Activated T-helper 1 cell treated with anti-CD3 and anti-CD28 coated beads, Interleukin-12 subunit alpha, Interleukin-12 subunit beta, Interleukin-2, Interleukin-4 antibody, amounts not matched to agents 30 ng/mL and 10 ng/mL and 1 ng/mL, durations not matched to agents 14 hours and 24 hours and 36 hours (primary cell): ENCODE data around the gene BTRC. TPM values are rescaled to one million over a fixed set of nuclear protein-coding genes. Genes with fewer than 3 reads are reported as not detected.
"Not testable (repeated sequence)": the region's sequence is repeated elsewhere in the genome, so short reads cannot be mapped to it uniquely, and the experiment has no call there.

Experiments
- DNase-seq: peaks from one replicate; pipeline ENCODE4 v3.0.0; 2021; ENCODE audit warnings: low spot score
- H3K27ac Mint-ChIP-seq: one replicate; pipeline ENCODE4 v1.8.0; 2021; ENCODE audit warnings: mild to moderate bottlenecking, mixed read lengths
- H3K27me3 Mint-ChIP-seq: one replicate; pipeline ENCODE4 v1.8.0; 2022; ENCODE audit warnings: mild to moderate bottlenecking, moderate library complexity, mixed read lengths; ENCODE audit not compliant: insufficient read depth
- H3K36me3 Mint-ChIP-seq: one replicate; pipeline ENCODE4 v1.8.0; 2021; ENCODE audit warnings: low read depth, mixed read lengths
- H3K4me1 Mint-ChIP-seq: one replicate; pipeline ENCODE4 v1.8.0; 2021; ENCODE audit warnings: low read depth, mixed read lengths
- H3K4me3 Mint-ChIP-seq: one replicate; pipeline ENCODE4 v1.8.0; 2021; ENCODE audit warnings: mild to moderate bottlenecking, moderate library complexity, mixed read lengths
- H3K9me3 Mint-ChIP-seq: one replicate; pipeline ENCODE4 v1.8.0; 2021; ENCODE audit warnings: mixed read lengths
- intact Hi-C: fragments of 100-400 bp; cut with micrococcal nuclease; formaldehyde crosslinking; loops from one replicate; pipeline ENCODE4 v1.15.1; 2024
- total RNA-seq: library from RNA; stranded (reverse); gene quantifications from 2 replicates; pipeline ENCODE4 v1.2.3, GENCODE V29; 2022

The BTRC gene
- total RNA-seq, result 19.7 and 22.2 TPM in 2 replicates

- DNase-seq, result peak; percentile 96
- intact Hi-C loops, result loop anchor here (1.0 to 10.0 kb wide), 15 partner anchors 13 to 1838 kb away; partner anchors contain the start of genes CNNM2, DPCD, FBXW4 and NPM3
- H3K27me3 Mint-ChIP-seq, result peaks cover 17% of the 10 kb centered on the region
- H3K4me3 Mint-ChIP-seq, result peak within 1 kb of the TSS; percentile 96
- peak within 1 kb of the TSS; percentile 98 for H3K27ac Mint-ChIP-seq
- H3K4me1 Mint-ChIP-seq, result peaks cover 32% of the 10 kb centered on the region
- peaks cover 6% of the 10 kb centered on the region for H3K36me3 Mint-ChIP-seq
- no peaks in the 10 kb centered on the region for H3K9me3 Mint-ChIP-seq
These were observed at the start of gene BTRC for GRCh38 chr10:101353692-101354327. TSS of gene BTRC (plus strand) at chr10:101354165. CDS start at chr10:101354181, 16 bp downstream.

DNA sequence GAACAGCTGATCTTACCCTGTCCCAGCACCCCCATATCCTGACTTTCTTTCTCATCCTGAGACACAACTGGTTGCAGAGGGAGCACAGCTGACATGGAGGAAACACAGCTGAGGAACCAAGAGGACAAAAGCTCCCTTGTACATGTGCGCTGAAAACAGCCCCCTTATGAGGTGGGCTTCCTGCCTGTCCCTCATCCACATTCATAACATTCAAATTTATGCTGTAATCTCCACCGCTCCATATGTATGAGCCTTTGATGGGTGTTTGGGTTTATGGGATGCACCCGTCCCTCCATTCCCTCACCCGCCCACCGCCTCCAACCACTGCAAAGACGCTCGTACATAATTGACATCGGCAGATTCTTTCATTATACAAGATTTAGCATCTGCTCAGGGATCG, 49.6 kb upstream of the BTRC start:
- Mint-ChIP-seq H3K4me1 (no peaks in the 10 kb centered on the region), H3K27ac (no peak overlapping the region), H3K27me3 (peaks cover 36% of the 10 kb centered on the region), H3K36me3 (no peaks in the 10 kb centered on the region), H3K4me3 (no peak overlapping the region), H3K9me3 (no peaks in the 10 kb centered on the region)
- intact Hi-C loops, result loop anchor here (5.0 kb wide), 1 partner anchor 263 kb away; no protein-coding TSS in a partner anchor
- no peak for DNase-seq

- no peak for DNase-seq
- peaks cover 39% of the 10 kb centered on the region for H3K27me3 Mint-ChIP-seq
These were observed 48.4 kb upstream of the BTRC start for GRCh38 chr10:101305320-101306241.

GRCh38 chr10:101308051-101308450, 45.9 kb upstream of the BTRC start:
- peaks cover 8% of the 10 kb centered on the region for H3K4me1 Mint-ChIP-seq
- no peak overlapping the region for H3K27ac Mint-ChIP-seq
- no peaks in the 10 kb centered on the region for H3K9me3 Mint-ChIP-seq
- H3K27me3 Mint-ChIP-seq, result peaks cover 47% of the 10 kb centered on the region
- no peak for DNase-seq
- H3K4me3 Mint-ChIP-seq, result no peak overlapping the region
- intact Hi-C loops, result no loop called here
- H3K36me3 Mint-ChIP-seq, result no peaks in the 10 kb centered on the region

More at GRCh38 chr10:101305320-101306241, 48.4 kb upstream of the BTRC start:
- intact Hi-C loops, result no loop called here
- Mint-ChIP-seq H3K4me1 (peaks cover 1% of the 10 kb centered on the region), H3K9me3 (no peaks in the 10 kb centered on the region), H3K4me3 (no peak overlapping the region), H3K36me3 (no peaks in the 10 kb centered on the region), H3K27ac (no peak overlapping the region)

GRCh38 chr10:101310529-101311184, 43.3 kb upstream of the BTRC start:
- H3K27me3 Mint-ChIP-seq, result peaks cover 41% of the 10 kb centered on the region
- H3K4me3 Mint-ChIP-seq, result no peak overlapping the region
- H3K36me3 Mint-ChIP-seq, result no peaks in the 10 kb centered on the region
- H3K9me3 Mint-ChIP-seq, result no peaks in the 10 kb centered on the region
- H3K27ac Mint-ChIP-seq, result no peak overlapping the region
- H3K4me1 Mint-ChIP-seq, result peaks cover 8% of the 10 kb centered on the region
- DNase-seq, result no peak
- intact Hi-C loops, result no loop called here

- DNase-seq, result no peak
- H3K4me1 Mint-ChIP-seq, result peaks cover 8% of the 10 kb centered on the region
- H3K27me3 Mint-ChIP-seq, result peaks cover 41% of the 10 kb centered on the region
- H3K27ac Mint-ChIP-seq, result no peak overlapping the region
- no peaks in the 10 kb centered on the region for H3K36me3 Mint-ChIP-seq
- H3K4me3 Mint-ChIP-seq, result no peak overlapping the region
- H3K9me3 Mint-ChIP-seq, result no peaks in the 10 kb centered on the region
- intact Hi-C loops, result no loop called here
These were observed 42.5 kb upstream of the BTRC start for GRCh38 chr10:101311185-101312066.

- no peak overlapping the region for H3K27ac Mint-ChIP-seq
- no peaks in the 10 kb centered on the region for H3K36me3 Mint-ChIP-seq
- DNase-seq, result no peak
- H3K4me3 Mint-ChIP-seq, result no peak overlapping the region
- intact Hi-C loops, result no loop called here
- no peaks in the 10 kb centered on the region for H3K4me1 Mint-ChIP-seq
- H3K9me3 Mint-ChIP-seq, result no peaks in the 10 kb centered on the region
- H3K27me3 Mint-ChIP-seq, result peaks cover 11% of the 10 kb centered on the region
These were observed 34.6 kb upstream of the BTRC start for GRCh38 chr10:101319241-101319915.

DNA sequence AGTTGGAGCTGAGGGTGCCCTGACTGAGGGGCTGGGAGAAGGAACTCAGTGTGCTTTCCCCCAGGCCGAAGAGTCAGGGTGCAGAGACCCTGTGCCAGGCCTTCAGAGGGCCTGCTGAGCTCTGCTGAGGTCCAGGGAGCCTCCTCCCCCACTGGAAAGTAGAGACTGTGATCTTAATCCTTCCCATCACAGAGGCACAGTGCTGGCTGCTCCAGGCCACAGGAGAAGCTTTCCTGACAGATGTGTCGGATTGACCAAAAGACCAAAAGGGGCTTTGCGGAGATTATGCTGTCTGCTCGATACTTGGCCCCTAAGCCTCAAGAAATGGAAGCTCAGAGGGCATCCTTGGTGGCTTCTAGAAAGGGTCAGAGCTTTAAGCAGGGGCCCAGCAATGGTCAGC, 32.9 kb upstream of the BTRC start:
- H3K4me1 Mint-ChIP-seq, result no peaks in the 10 kb centered on the region
- no peaks in the 10 kb centered on the region for H3K9me3 Mint-ChIP-seq
- no peak for DNase-seq
- H3K36me3 Mint-ChIP-seq, result no peaks in the 10 kb centered on the region
- no peak overlapping the region for H3K4me3 Mint-ChIP-seq
- intact Hi-C loops, result no loop called here
- H3K27ac Mint-ChIP-seq, result no peak overlapping the region
- peaks cover 18% of the 10 kb centered on the region for H3K27me3 Mint-ChIP-seq

GRCh38 chr10:101322266-101323108, 31.5 kb upstream of the BTRC start:
- Mint-ChIP-seq H3K36me3 (no peaks in the 10 kb centered on the region), H3K4me1 (no peaks in the 10 kb centered on the region), H3K4me3 (no peak overlapping the region), H3K9me3 (no peaks in the 10 kb centered on the region), H3K27me3 (peaks cover 18% of the 10 kb centered on the region), H3K27ac (no peak overlapping the region)
- intact Hi-C loops, result no loop called here
- no peak for DNase-seq

DNA sequence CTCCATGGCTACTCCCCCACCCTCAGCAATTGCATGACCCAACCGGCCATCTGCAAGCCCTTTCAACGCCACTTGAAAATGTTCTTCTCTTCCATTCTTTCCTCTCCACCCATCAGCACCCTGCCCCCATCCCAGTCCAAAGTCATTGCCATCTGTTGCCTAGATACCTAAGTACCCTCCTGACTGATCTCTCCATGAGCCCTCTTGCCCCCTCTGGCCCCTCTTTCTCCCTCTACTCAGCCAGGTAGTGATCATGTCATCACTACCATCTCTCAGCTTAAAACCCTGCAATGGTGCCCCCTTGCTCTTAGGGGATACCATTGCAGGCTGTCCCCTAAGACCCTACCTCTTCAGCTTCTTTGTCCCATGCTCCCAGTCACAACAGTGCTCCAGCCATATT, 30.5 kb upstream of the BTRC start:
- intact Hi-C loops, result no loop called here
- peaks cover 10% of the 10 kb centered on the region for H3K27me3 Mint-ChIP-seq
- H3K4me3 Mint-ChIP-seq, result no peak overlapping the region
- H3K9me3 Mint-ChIP-seq, result no peaks in the 10 kb centered on the region
- no peaks in the 10 kb centered on the region for H3K36me3 Mint-ChIP-seq
- no peak for DNase-seq
- H3K4me1 Mint-ChIP-seq, result no peaks in the 10 kb centered on the region
- no peak overlapping the region for H3K27ac Mint-ChIP-seq

GRCh38 chr10:101327454-101327853, 26.5 kb upstream of the BTRC start:
- H3K4me3 Mint-ChIP-seq, H3K4me1 Mint-ChIP-seq, DNase-seq, H3K9me3 Mint-ChIP-seq, intact Hi-C loops, H3K36me3 Mint-ChIP-seq, H3K27ac Mint-ChIP-seq: not testable (repeated sequence)
- peaks cover 16% of the 10 kb centered on the region for H3K27me3 Mint-ChIP-seq
